Liver (tissue), 9 donors: ENCODE data around the gene KCNE3. TPM values are rescaled to one million over a fixed set of nuclear protein-coding genes. Genes with fewer than 3 reads are reported as not detected.

ENCODE experiments used
- DNase-seq: peaks from one replicate; pipeline ENCODE4 v3.0.0-alpha.2; 2017; ENCODE audit warnings: low spot score
- H3K27ac ChIP-seq, 2 donors: one replicate each; pipeline ENCODE4 v1.7.0; 2013; ENCODE audit warnings: inconsistent platforms in 2 of 2, low read length in 2 of 2, control low read depth in 1 of 2, low read depth in 1 of 2, mild to moderate bottlenecking in 1 of 2
- H3K27me3 ChIP-seq, 4 donors: one replicate each; pipeline versions ENCODE4 v1.6.1 to v1.7.0; 2013; ENCODE audit warnings: low read length in 3 of 4, inconsistent platforms in 1 of 4, mild to moderate bottlenecking in 1 of 4, moderate library complexity in 1 of 4; ENCODE audit not compliant: control insufficient read depth in 4 of 4, insufficient read depth in 4 of 4
- H3K36me3 ChIP-seq, 4 donors: one replicate each; pipeline versions ENCODE4 v1.6.1 to v1.7.0; 2013; ENCODE audit warnings: low read length in 3 of 4, mild to moderate bottlenecking in 3 of 4, low read depth in 1 of 4, moderate library complexity in 1 of 4; ENCODE audit not compliant: control insufficient read depth in 4 of 4, insufficient read depth in 3 of 4
- H3K4me1 ChIP-seq, 4 donors: one replicate each; pipeline versions ENCODE4 v1.6.1 to v1.7.0; 2013; ENCODE audit warnings: low read length in 3 of 4, mild to moderate bottlenecking in 3 of 4, moderate library complexity in 1 of 4; ENCODE audit not compliant: control insufficient read depth in 4 of 4, insufficient read depth in 4 of 4
- H3K4me3 ChIP-seq, 3 donors: one replicate each; pipeline versions ENCODE4 v1.6.1 to v1.7.0; 2013; ENCODE audit warnings: low read length in 3 of 3, control low read depth in 1 of 3, low read depth in 1 of 3, mild to moderate bottlenecking in 1 of 3
- H3K9ac ChIP-seq, 2 donors: one replicate each; pipeline ENCODE4 v1.7.0; 2013; ENCODE audit warnings: low read length in 2 of 2, mild to moderate bottlenecking in 2 of 2, moderate library complexity in 2 of 2, control low read depth in 1 of 2, low read depth in 1 of 2
- H3K9me3 ChIP-seq, 4 donors: one replicate each; pipeline versions ENCODE4 v1.6.1 to v1.7.0; 2013; ENCODE audit warnings: low read length in 3 of 4; ENCODE audit not compliant: control insufficient read depth in 4 of 4
- CTCF ChIP-seq: fragments of 150-350 bp; IDR thresholded peaks from 2 replicates; pipeline ENCODE4 v1.5.1; 2017; ENCODE audit warnings: improper control_type of control experiment, low read depth, low read length; ENCODE audit not compliant: missing input control
- EGR1 ChIP-seq, 2 donors: IDR thresholded peaks; 2 replicates each; pipeline ENCODE4 v1.6.1; 2016 to 2018; ENCODE audit warnings: antibody characterized with exemption in 2 of 2, low read depth in 2 of 2
- FOXA1 ChIP-seq: IDR thresholded peaks from 2 replicates; pipeline ENCODE4 v1.6.1; 2016; ENCODE audit warnings: antibody characterized with exemption
- FOXA2 ChIP-seq: IDR thresholded peaks from 2 replicates; pipeline ENCODE4 v1.6.1; 2016; ENCODE audit warnings: antibody characterized with exemption
- GABPA ChIP-seq, 2 donors: IDR thresholded peaks in 1 of 2; conservative IDR thresholded peaks in 1 of 2; 2 replicates each; pipeline ENCODE4 v1.6.1; 2016; ENCODE audit warnings: antibody characterized with exemption in 2 of 2, mild to moderate bottlenecking in 1 of 2, moderate library complexity in 1 of 2
- HNF4A ChIP-seq, 2 donors: conservative IDR thresholded peaks; 2 replicates each; pipeline ENCODE4 v1.6.1; 2016; ENCODE audit warnings: antibody characterized with exemption in 2 of 2, mild to moderate bottlenecking in 2 of 2
- HNF4G ChIP-seq: IDR thresholded peaks from 2 replicates; pipeline ENCODE4 v1.6.1; 2016; ENCODE audit warnings: antibody characterized with exemption
- JUND ChIP-seq, 2 donors: IDR thresholded peaks; 2 replicates each; pipeline ENCODE4 v1.6.1; 2016; ENCODE audit warnings: antibody characterized with exemption in 2 of 2
- MAX ChIP-seq: IDR thresholded peaks from 2 replicates; pipeline ENCODE4 v1.6.1; 2016; ENCODE audit warnings: antibody characterized with exemption
- NR2F2 ChIP-seq: IDR thresholded peaks from 2 replicates; pipeline ENCODE4 v1.6.1; 2016; ENCODE audit warnings: antibody characterized with exemption
- RAD21 ChIP-seq, 2 donors: IDR thresholded peaks; 2 replicates each; pipeline ENCODE4 v1.6.1; 2016; ENCODE audit warnings: antibody characterized with exemption in 2 of 2, mild to moderate bottlenecking in 2 of 2
- REST ChIP-seq: IDR thresholded peaks from 2 replicates; pipeline ENCODE4 v1.6.1; 2016; ENCODE audit warnings: antibody characterized with exemption, mild to moderate bottlenecking
- RXRA ChIP-seq, 2 donors: IDR thresholded peaks; 2 replicates each; pipeline ENCODE4 v1.6.1; 2017 to 2018; ENCODE audit warnings: antibody characterized with exemption in 2 of 2, mild to moderate bottlenecking in 1 of 2
- SP1 ChIP-seq: IDR thresholded peaks from 2 replicates; pipeline ENCODE4 v1.6.1; 2018; ENCODE audit warnings: antibody characterized with exemption, mild to moderate bottlenecking
- TAF1 ChIP-seq: conservative IDR thresholded peaks from 2 replicates; pipeline ENCODE4 v1.6.1; 2016; ENCODE audit warnings: antibody characterized with exemption, mild to moderate bottlenecking
- YY1 ChIP-seq: IDR thresholded peaks from 2 replicates; pipeline ENCODE4 v1.6.1; 2016; ENCODE audit warnings: antibody characterized with exemption, mild to moderate bottlenecking
- WGBS: extraction: QIAGEN DNeasy Blood & Tissue Kit; methylation state at CpG from one replicate; pipeline ENCODE4 v1.1.7; 2013; 5-methylcytosine and 5-hydroxymethylcytosine counted together
- polyA plus RNA-seq, 2 donors: library from polyadenylated mRNA; stranded (reverse) in 1 of 2; unstranded in 1 of 2; fragments of 200-250 nt in 1 of 2; fragments of >200 nt in 1 of 2; fragmentation: Nextera tagmentation in 1 of 2; extraction: Ambion mirVana in 1 of 2; gene quantifications; one replicate each; pipeline versions ENCODE4 v1.2.1 to v1.2.3, GENCODE V29; 2013 to 2015
- total RNA-seq, 2 donors: library from RNA; depleted of rRNA; stranded (reverse); fragments of >200 nt; gene quantifications; one replicate each; pipeline ENCODE4 v1.2.3, GENCODE V29; 2014
- TF ChIP-seq, protein P1 (sequence below): IDR thresholded peaks from 2 replicates; pipeline ENCODE4 v1.6.1; 2016; ENCODE audit warnings: antibody characterized with exemption
- TF ChIP-seq, protein P2 (sequence below): IDR thresholded peaks from 2 replicates; pipeline ENCODE4 v1.6.1; 2016; ENCODE audit warnings: antibody characterized with exemption
- donor health status: healthy.
- donor health status: healthy.
- donor health status: healthy.
- donor health status: healthy.
- donor health status: healthy.

KCNE3 gene
- total and polyA plus RNA-seq, 4 donors, result 1.4 to 22.9 (median 3.8) TPM

- no peak for DNase-seq
- 96% methylated on average over 1 of the region's 1 CpG for WGBS
- no peaks in the 10 kb centered on the region for H3K27me3 ChIP-seq
- no peak overlapping the region for H3K4me3 ChIP-seq
- H3K4me1 ChIP-seq, result no peaks in the 10 kb centered on the region
- H3K27ac ChIP-seq, result no peak overlapping the region
- H3K36me3 ChIP-seq, result no peaks in the 10 kb centered on the region
- no peak overlapping the region for H3K9ac ChIP-seq
- no peak for TF ChIP-seq EGR1 (IDR thresholded peaks at IDR 0.05; ENCODE audit: low read depth in 2 of 2)
- TF ChIP-seq SP1, result no peak
- no peak for TF ChIP-seq REST
- TF ChIP-seq FOXA1, result no peak
- TF ChIP-seq HNF4A (conservative IDR thresholded peaks at IDR 0.05), result no peak
- TF ChIP-seq YY1, result no peak
- no peak for TF ChIP-seq GABPA (IDR thresholded peaks at IDR 0.05 in 1 of 2, conservative IDR thresholded peaks at IDR 0.05 in 1 of 2)
- TF ChIP-seq HNF4G, result no peak
- TF ChIP-seq, protein P1, sequence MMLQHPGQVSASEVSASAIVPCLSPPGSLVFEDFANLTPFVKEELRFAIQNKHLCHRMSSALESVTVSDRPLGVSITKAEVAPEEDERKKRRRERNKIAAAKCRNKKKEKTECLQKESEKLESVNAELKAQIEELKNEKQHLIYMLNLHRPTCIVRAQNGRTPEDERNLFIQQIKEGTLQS, result no peak
- no peak for TF ChIP-seq CTCF
- TF ChIP-seq MAX, result no peak
- TF ChIP-seq, protein P2, sequence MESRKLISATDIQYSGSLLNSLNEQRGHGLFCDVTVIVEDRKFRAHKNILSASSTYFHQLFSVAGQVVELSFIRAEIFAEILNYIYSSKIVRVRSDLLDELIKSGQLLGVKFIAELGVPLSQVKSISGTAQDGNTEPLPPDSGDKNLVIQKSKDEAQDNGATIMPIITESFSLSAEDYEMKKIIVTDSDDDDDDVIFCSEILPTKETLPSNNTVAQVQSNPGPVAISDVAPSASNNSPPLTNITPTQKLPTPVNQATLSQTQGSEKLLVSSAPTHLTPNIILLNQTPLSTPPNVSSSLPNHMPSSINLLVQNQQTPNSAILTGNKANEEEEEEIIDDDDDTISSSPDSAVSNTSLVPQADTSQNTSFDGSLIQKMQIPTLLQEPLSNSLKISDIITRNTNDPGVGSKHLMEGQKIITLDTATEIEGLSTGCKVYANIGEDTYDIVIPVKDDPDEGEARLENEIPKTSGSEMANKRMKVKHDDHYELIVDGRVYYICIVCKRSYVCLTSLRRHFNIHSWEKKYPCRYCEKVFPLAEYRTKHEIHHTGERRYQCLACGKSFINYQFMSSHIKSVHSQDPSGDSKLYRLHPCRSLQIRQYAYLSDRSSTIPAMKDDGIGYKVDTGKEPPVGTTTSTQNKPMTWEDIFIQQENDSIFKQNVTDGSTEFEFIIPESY, result no peak
- no peak for TF ChIP-seq JUND (IDR thresholded peaks at IDR 0.05)
- no peak for TF ChIP-seq RXRA (IDR thresholded peaks at IDR 0.05)
- H3K9me3 ChIP-seq, result no peaks in the 10 kb centered on the region
These were observed 29.8 kb downstream of the KCNE3 start for GRCh38 chr11:74437441-74438042.

DNA sequence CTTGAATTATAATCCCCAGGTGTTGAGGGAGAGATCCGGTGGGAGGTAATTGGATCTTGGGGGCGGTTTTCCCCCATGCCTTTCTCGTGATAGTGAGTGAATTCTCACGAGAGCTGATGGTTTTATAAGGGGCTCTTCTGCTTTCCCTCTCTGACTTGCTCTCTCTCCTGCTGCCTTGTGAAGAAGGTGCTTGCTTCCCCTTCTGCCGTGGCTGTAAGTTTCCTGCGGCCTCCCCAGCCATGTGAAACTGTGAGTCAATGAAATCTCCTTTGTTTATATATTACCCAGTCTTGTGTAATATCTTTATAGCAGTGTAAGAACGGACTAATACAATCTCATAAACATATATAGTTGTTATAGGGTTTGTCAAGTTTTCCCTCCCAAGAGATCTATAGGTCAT is 32.8 kb downstream of the KCNE3 start:
- no peak overlapping the region for H3K27ac ChIP-seq
- H3K4me1 ChIP-seq, result no peaks in the 10 kb centered on the region
- no peaks in the 10 kb centered on the region for H3K27me3 ChIP-seq
- H3K9ac ChIP-seq, result no peak overlapping the region
- no peak for DNase-seq
- no peaks in the 10 kb centered on the region for H3K36me3 ChIP-seq
- H3K4me3 ChIP-seq, result no peak overlapping the region
- H3K9me3 ChIP-seq, result no peaks in the 10 kb centered on the region
- 55% methylated on average over 7 of the region's 7 CpGs for WGBS
- TF ChIP-seq MAX, result no peak
- no peak for TF ChIP-seq SP1
- no peak for TF ChIP-seq RAD21 (IDR thresholded peaks at IDR 0.05)
- no peak for TF ChIP-seq FOXA1
- TF ChIP-seq FOXA2, result no peak
- TF ChIP-seq CTCF, result no peak
- TF ChIP-seq TAF1, result no peak
- TF ChIP-seq RXRA (IDR thresholded peaks at IDR 0.05), result no peak
- TF ChIP-seq, protein P1, result no peak
- TF ChIP-seq, protein P2, result no peak
- TF ChIP-seq JUND (IDR thresholded peaks at IDR 0.05), result no peak
- TF ChIP-seq HNF4G, result no peak
- TF ChIP-seq EGR1 (IDR thresholded peaks at IDR 0.05; ENCODE audit: low read depth in 2 of 2), result no peak
- no peak for TF ChIP-seq NR2F2
- no peak for TF ChIP-seq HNF4A (conservative IDR thresholded peaks at IDR 0.05)
- TF ChIP-seq YY1, result no peak
